Uterus (tissue), 4 donors: ENCODE results near the gene BDH2. TPM values are rescaled to one million over a fixed set of nuclear protein-coding genes. Genes with fewer than 3 reads are reported as not detected.

ENCODE experiments used
- DNase-seq, 2 donors: peaks; one replicate each; pipeline ENCODE4 v3.0.0-alpha.2; 2019 to 2020
- H3K27ac ChIP-seq, 2 donors: fragments of 200-600 bp; sonication (generic); 1 replicate in 1 of 2; 2 replicates in 1 of 2; pipeline ENCODE4 v1.5.1; 2016 to 2018
- H3K27me3 ChIP-seq, 2 donors: fragments of 200-600 bp; sonication (generic); one replicate each; pipeline ENCODE4 v1.5.1; 2018 to 2019; ENCODE audit warnings: control low read depth in 1 of 2
- H3K36me3 ChIP-seq, 2 donors: fragments of 200-600 bp; sonication (generic); one replicate each; pipeline ENCODE4 v1.5.1; 2019; ENCODE audit warnings: control low read depth in 1 of 2
- H3K4me1 ChIP-seq, 2 donors: fragments of 200-600 bp; sonication (generic); one replicate each; pipeline ENCODE4 v1.5.1; 2018 to 2019; ENCODE audit warnings: control low read depth in 1 of 2
- H3K4me3 ChIP-seq, 2 donors: fragments of 200-600 bp; sonication (generic); 1 replicate in 1 of 2; 2 replicates in 1 of 2; pipeline ENCODE4 v1.5.1; 2018 to 2019; ENCODE audit warnings: mild to moderate bottlenecking in 1 of 2
- H3K9me3 ChIP-seq, 2 donors: fragments of 200-600 bp; sonication (generic); one replicate each; pipeline ENCODE4 v1.5.1; 2019; ENCODE audit warnings: control low read depth in 1 of 2
- POLR2A ChIP-seq, 2 donors: fragments of 450-650 bp; IDR thresholded peaks; one replicate each; pipeline ENCODE4 v1.6.1; 2016; ENCODE audit warnings: antibody characterized with exemption in 2 of 2, mild to moderate bottlenecking in 1 of 2, moderate library complexity in 1 of 2
- intact Hi-C: fragments of 100-400 bp; cut with DNase I; formaldehyde crosslinking; loops from one replicate; pipeline ENCODE4 v1.15.1; 2023; ENCODE audit warnings: low total_unique reads
- total RNA-seq, 4 donors: library from RNA; depleted of rRNA in 3 of 4; stranded (reverse); fragments of >200 nt in 3 of 4; gene quantifications; one replicate each; pipeline versions ENCODE4 v1.1.0 to v1.2.4, GENCODE V29; 2014 to 2023
- TF ChIP-seq, protein P1 (sequence below), 4 experiments: fragments of 200-600 bp in 2 of 4; fragments of 450-650 bp in 2 of 4; sonication (generic) in 2 of 4; IDR thresholded peaks; one replicate each; pipeline ENCODE4 v1.5.1; 2016 to 2019; ENCODE audit warnings: antibody characterized with exemption in 4 of 4, mild to moderate bottlenecking in 2 of 4, moderate library complexity in 1 of 4
- donor health status: DM: yes; HTN: yes; CAD: no.

BDH2 gene
- total RNA-seq, 4 donors from 2014 or later, result 39.7 to 96.7 (median 78.1) TPM

DNA sequence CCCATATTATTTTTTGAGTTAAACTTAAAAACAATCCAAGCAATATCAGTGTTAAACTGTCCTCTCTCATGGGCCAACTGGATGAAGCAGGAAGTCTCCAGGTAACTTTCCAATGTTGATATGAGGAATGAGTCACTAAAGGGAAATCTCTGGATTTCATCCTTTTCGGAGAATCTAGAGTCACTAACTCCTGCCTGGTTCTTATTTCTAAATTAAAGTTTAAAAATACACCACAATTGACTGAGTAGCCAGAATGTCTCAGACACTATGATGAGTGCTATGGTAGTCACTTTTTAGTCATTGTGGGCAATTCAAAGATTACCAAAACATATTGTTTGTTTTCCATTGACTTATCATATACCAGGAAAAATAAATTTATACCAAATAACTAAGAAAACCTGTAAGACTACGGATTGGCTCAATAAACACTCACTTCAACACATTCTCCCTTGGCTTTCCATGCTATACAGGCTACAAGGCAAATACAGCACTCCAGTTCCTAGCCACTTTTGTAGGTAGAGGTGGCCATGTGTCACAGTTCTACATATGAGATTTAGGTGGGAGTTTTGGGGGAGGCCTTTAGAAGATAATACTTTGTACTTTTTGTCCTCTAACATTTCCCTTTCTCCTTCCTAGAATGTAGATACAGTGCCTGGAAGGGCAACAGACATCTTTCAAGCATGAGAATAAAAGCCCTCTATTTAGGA, 31.6 kb downstream of the BDH2 start:
- TF ChIP-seq, protein P1, sequence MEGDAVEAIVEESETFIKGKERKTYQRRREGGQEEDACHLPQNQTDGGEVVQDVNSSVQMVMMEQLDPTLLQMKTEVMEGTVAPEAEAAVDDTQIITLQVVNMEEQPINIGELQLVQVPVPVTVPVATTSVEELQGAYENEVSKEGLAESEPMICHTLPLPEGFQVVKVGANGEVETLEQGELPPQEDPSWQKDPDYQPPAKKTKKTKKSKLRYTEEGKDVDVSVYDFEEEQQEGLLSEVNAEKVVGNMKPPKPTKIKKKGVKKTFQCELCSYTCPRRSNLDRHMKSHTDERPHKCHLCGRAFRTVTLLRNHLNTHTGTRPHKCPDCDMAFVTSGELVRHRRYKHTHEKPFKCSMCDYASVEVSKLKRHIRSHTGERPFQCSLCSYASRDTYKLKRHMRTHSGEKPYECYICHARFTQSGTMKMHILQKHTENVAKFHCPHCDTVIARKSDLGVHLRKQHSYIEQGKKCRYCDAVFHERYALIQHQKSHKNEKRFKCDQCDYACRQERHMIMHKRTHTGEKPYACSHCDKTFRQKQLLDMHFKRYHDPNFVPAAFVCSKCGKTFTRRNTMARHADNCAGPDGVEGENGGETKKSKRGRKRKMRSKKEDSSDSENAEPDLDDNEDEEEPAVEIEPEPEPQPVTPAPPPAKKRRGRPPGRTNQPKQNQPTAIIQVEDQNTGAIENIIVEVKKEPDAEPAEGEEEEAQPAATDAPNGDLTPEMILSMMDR (IDR thresholded peaks at IDR 0.05), result no peak
- TF ChIP-seq POLR2A (IDR thresholded peaks at IDR 0.05), result no peak
- H3K9me3 ChIP-seq, result no peaks in the 10 kb centered on the region
- H3K27ac ChIP-seq, result no peak overlapping the region
- DNase-seq, result no peak
- H3K4me1 ChIP-seq, result no peaks in the 10 kb centered on the region
- H3K36me3 ChIP-seq, result no peaks in the 10 kb centered on the region
- H3K27me3 ChIP-seq, result no peaks in the 10 kb centered on the region
- no peak overlapping the region for H3K4me3 ChIP-seq
- intact Hi-C loops, result no loop called here

DNA sequence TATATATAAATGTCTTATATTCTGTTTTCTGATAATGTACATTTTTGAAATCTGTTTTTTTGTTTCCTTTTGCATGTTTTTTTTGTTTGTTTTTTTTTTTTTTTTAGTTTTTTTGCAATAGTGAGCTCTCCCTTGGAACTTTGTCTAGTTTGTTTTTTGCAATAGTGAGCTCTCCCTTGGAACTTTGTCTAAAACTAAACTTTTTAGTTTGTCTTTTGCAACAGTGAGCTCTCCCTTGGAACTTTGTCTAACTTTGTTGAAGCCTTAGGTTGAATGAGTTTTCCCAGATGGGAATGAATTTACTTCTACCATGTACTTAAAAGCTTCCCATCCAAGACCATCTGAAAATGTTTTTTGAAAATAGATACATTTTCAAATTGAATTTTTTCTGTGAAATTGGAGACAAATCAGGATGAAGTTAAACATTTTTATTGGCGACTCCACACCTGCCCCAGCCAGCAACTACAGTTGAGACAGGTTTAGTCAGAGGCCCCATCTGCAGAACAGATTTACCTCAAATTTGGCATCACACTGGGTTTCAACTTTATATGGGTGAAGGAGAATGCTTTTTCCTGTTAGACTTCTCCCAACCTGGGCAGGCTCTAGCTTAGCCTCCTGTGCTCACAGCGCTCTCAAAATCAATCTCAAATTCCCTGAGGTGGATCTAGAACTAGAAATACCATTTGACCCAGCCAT, 39.0 kb downstream of the BDH2 start:
- H3K9me3 ChIP-seq, result no peaks in the 10 kb centered on the region
- intact Hi-C loops, result no loop called here
- H3K27ac ChIP-seq, result no peak overlapping the region
- H3K36me3 ChIP-seq, result no peaks in the 10 kb centered on the region
- DNase-seq, result no peak
- TF ChIP-seq POLR2A (IDR thresholded peaks at IDR 0.05), result no peak
- TF ChIP-seq, protein P1 (IDR thresholded peaks at IDR 0.05), result no peak
- no peaks in the 10 kb centered on the region for H3K4me1 ChIP-seq
- no peaks in the 10 kb centered on the region for H3K27me3 ChIP-seq
- H3K4me3 ChIP-seq, result no peak overlapping the region

- Histone ChIP-seq H3K9me3 (no peaks in the 10 kb centered on the region), H3K36me3 (no peaks in the 10 kb centered on the region), H3K27ac (no peak overlapping the region), H3K4me3 (no peak overlapping the region), H3K27me3 (no peaks in the 10 kb centered on the region), H3K4me1 (no peaks in the 10 kb centered on the region)
- peak in 1 of 2 donors; percentile 20 for DNase-seq
- TF ChIP-seq, protein P1 (IDR thresholded peaks at IDR 0.05), result no peak
- no peak for TF ChIP-seq POLR2A (IDR thresholded peaks at IDR 0.05)
- intact Hi-C loops, result no loop called here
Measured at GRCh38 chr4:103054030-103054429, 45.6 kb downstream of the BDH2 start.

GRCh38 chr4:103052779-103053178, 46.9 kb downstream of the BDH2 start:
- no peak for TF ChIP-seq POLR2A (IDR thresholded peaks at IDR 0.05)
- TF ChIP-seq, protein P1 (IDR thresholded peaks at IDR 0.05), result no peak
- Histone ChIP-seq H3K4me3 (no peak overlapping the region), H3K27ac (no peak overlapping the region), H3K27me3 (no peaks in the 10 kb centered on the region), H3K4me1 (no peaks in the 10 kb centered on the region), H3K9me3 (no peaks in the 10 kb centered on the region), H3K36me3 (no peaks in the 10 kb centered on the region)
- DNase-seq, result no peak
- intact Hi-C loops, result no loop called here

DNA sequence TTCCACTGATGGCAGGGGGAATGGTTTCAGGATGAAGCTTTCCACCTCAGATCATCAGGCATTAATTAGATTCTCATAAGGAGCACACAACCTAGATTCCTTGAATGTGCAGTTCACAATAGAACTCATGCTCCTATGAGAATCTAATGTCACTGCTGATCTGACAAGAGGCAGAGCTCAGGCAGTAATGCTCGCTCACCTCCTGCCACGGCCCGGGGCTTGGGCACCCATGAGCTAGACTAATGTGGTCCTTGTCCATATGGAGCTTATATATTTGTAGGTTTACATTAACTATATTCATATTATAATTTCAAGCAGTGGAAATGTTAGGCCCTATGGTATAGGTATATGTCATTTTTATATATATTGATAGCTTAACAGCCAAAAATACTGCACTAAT, 47.5 kb downstream of the BDH2 start:
- Histone ChIP-seq H3K4me3 (no peak overlapping the region), H3K27me3 (no peaks in the 10 kb centered on the region), H3K4me1 (no peaks in the 10 kb centered on the region), H3K27ac (no peak overlapping the region), H3K9me3 (no peaks in the 10 kb centered on the region), H3K36me3 (no peaks in the 10 kb centered on the region)
- no peak for DNase-seq
- no peak for TF ChIP-seq POLR2A (IDR thresholded peaks at IDR 0.05)
- TF ChIP-seq, protein P1 (IDR thresholded peaks at IDR 0.05), result no peak
- intact Hi-C loops, result no loop called here
